Osteocyte (in vitro differentiated cells): ENCODE results near the gene PTPN1. TPM values are rescaled to one million over a fixed set of nuclear protein-coding genes. Genes with fewer than 3 reads are reported as not detected.
A peak's percentile ranks its signal among the peaks of the same experiment; 100 is the strongest.

ENCODE experiments used
- DNase-seq: peaks from one replicate; pipeline ENCODE4 v3.0.0; 2021; ENCODE audit warnings: mixed read lengths; ENCODE audit not compliant: unreplicated experiment; ENCODE audit errors: extremely low spot score
- H3K27ac Mint-ChIP-seq: one replicate; pipeline ENCODE4 v1.8.0; 2021; ENCODE audit warnings: mild to moderate bottlenecking, mixed read lengths; ENCODE audit not compliant: unreplicated experiment
- H3K27me3 Mint-ChIP-seq: one replicate; pipeline ENCODE4 v1.8.0; 2021; ENCODE audit warnings: mixed read lengths; ENCODE audit not compliant: unreplicated experiment
- H3K36me3 Mint-ChIP-seq: one replicate; pipeline ENCODE4 v1.8.0; 2021; ENCODE audit warnings: mixed read lengths; ENCODE audit not compliant: unreplicated experiment
- H3K4me1 Mint-ChIP-seq: one replicate; pipeline ENCODE4 v1.8.0; 2021; ENCODE audit warnings: mixed read lengths; ENCODE audit not compliant: unreplicated experiment
- H3K4me3 Mint-ChIP-seq: one replicate; pipeline ENCODE4 v1.8.0; 2021; ENCODE audit warnings: mild to moderate bottlenecking, moderate library complexity, mixed read lengths; ENCODE audit not compliant: unreplicated experiment
- H3K9me3 Mint-ChIP-seq: one replicate; pipeline ENCODE4 v1.8.0; 2021; ENCODE audit warnings: mixed read lengths; ENCODE audit not compliant: unreplicated experiment
- total RNA-seq: library from RNA; stranded (reverse); gene quantifications from 2 replicates; pipeline ENCODE4 v1.2.1, GENCODE V29; 2021
- TF ChIP-seq, protein P1 (sequence below): fragments of 200-600 bp; sonication (generic); IDR thresholded peaks from 2 replicates; pipeline ENCODE4 v1.5.0; 2021; ENCODE audit warnings: antibody characterized with exemption, mild to moderate bottlenecking, moderate library complexity

PTPN1 gene
- total RNA-seq, 1 donor from 2014 or later, result 29.1 TPM

- H3K4me1 Mint-ChIP-seq, result peaks cover 30% of the 10 kb centered on the region
- no peaks in the 10 kb centered on the region for H3K36me3 Mint-ChIP-seq
- DNase-seq, result no peak
- no peaks in the 10 kb centered on the region for H3K27me3 Mint-ChIP-seq
- no peak overlapping the region for H3K27ac Mint-ChIP-seq
- no peak overlapping the region for H3K4me3 Mint-ChIP-seq
- H3K9me3 Mint-ChIP-seq, result no peaks in the 10 kb centered on the region
- TF ChIP-seq, protein P1, sequence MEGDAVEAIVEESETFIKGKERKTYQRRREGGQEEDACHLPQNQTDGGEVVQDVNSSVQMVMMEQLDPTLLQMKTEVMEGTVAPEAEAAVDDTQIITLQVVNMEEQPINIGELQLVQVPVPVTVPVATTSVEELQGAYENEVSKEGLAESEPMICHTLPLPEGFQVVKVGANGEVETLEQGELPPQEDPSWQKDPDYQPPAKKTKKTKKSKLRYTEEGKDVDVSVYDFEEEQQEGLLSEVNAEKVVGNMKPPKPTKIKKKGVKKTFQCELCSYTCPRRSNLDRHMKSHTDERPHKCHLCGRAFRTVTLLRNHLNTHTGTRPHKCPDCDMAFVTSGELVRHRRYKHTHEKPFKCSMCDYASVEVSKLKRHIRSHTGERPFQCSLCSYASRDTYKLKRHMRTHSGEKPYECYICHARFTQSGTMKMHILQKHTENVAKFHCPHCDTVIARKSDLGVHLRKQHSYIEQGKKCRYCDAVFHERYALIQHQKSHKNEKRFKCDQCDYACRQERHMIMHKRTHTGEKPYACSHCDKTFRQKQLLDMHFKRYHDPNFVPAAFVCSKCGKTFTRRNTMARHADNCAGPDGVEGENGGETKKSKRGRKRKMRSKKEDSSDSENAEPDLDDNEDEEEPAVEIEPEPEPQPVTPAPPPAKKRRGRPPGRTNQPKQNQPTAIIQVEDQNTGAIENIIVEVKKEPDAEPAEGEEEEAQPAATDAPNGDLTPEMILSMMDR, result no peak
These were observed 1.9 kb upstream of the PTPN1 start for GRCh38 chr20:50508171-50508755.

DNA sequence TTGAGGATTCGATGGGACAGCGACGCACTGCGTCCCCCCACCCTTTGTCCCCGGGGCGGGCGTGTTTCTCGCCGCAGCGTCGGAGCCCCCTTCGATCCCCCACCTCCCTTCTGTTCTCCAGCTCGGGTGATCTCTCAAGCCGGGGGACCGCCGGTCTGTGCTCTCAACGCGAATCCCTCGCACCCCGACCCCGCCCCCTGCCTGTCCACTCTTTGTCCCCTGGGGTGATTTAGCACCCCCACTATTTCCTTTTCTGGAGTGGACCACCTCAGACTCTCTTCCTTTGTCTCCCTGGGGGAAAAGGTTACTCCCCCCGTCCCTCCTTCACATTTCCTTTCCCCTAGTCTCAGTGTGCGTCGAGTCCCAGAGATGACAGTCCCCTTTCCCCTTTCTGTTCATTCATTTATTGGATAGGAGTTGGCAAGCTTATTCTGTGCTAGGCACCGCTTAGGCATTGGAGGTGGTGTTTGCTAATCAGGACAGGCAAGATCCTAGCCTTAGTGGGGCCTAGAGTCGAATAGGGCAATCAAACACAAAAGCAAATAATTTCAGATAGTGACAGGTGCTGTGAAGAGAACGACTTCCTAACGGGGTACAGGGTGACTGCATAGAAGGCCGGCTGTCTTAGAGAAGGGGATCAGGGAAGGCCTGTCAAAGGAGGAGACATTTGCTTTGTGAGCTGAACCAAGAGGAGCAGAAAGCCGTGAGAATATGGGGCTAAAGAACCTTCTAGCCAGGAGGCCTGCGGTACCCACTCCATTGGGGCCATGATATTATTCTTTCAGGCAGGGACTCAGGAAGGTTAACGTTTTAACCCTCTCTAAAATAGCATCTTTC, 741 bp downstream of the PTPN1 start:
- H3K36me3 Mint-ChIP-seq, result no peaks in the 10 kb centered on the region
- TF ChIP-seq, protein P1, result no peak
- H3K9me3 Mint-ChIP-seq, result no peaks in the 10 kb centered on the region
- peaks cover 48% of the 10 kb centered on the region for H3K4me1 Mint-ChIP-seq
- no peaks in the 10 kb centered on the region for H3K27me3 Mint-ChIP-seq
- peak overlapping the region; percentile 87 for H3K4me3 Mint-ChIP-seq
- no peak for DNase-seq
- H3K27ac Mint-ChIP-seq, result peak overlapping the region; percentile 89

DNA sequence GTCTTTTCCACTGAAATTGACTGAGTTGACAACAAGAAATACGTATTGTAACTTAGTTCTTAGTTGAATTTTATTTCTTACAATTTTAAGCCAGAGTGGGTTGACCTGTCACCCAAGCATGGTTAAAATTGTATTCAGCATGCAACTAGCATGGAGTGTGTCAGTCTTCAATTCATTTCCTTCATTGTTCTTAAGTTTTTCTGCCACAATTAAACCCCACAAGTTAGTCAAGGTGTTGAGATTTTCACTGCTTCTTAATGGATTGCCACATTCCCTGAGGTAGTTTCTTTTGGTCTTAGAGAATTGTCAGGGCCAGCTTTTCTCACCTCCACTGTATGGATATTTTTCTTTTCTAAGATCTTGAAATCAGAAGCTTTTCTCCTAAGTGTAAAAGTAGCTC, 2.1 kb downstream of the PTPN1 start:
- peak overlapping the region; percentile 92 for H3K27ac Mint-ChIP-seq
- no peaks in the 10 kb centered on the region for H3K36me3 Mint-ChIP-seq
- H3K4me1 Mint-ChIP-seq, result peaks cover 55% of the 10 kb centered on the region
- TF ChIP-seq, protein P1, result no peak
- H3K4me3 Mint-ChIP-seq, result peak overlapping the region; percentile 87
- no peaks in the 10 kb centered on the region for H3K9me3 Mint-ChIP-seq
- H3K27me3 Mint-ChIP-seq, result no peaks in the 10 kb centered on the region
- no peak for DNase-seq

DNA sequence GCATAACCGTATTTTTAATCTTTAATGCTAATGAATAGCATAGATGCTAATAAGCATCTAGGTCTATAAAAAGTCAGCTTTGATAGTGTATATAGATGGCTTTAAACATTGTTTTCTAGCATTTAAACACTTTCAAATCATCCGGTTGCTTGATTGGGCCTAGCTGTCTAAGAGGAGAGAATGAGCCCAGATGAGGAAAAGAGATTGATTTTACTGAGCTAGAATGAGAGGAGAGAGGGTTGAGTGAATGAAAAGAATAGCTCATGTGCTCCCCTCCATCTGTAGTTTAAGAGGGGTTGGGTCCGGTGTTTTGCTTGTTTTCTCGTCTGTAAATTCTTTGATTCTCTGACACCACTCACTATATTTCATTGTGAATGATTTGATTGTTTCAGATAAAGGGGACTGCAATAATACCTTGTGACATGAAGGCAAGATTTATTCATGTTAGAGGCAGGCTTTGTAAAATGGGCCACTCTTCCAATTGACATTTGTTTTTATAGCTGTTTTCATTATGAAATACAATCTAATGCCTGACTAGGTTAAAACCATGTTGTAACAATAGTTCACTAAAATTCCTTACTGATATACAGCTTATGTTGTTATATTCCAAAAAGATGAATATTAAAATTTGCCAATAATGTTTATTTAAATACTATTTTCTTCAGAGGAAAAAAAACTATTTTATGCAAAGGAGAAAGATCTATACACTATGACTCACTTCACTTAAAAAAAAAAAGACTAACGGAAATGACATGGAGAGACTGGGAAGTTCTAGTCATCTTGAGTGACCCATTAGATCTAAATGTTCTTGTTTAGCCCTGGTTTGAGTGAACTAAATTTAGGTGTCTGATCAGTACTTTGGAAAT, 3.2 kb downstream of the PTPN1 start:
- peaks cover 65% of the 10 kb centered on the region for H3K4me1 Mint-ChIP-seq
- H3K4me3 Mint-ChIP-seq, result peak overlapping the region; percentile 31
- TF ChIP-seq, protein P1, result no peak
- no peak for DNase-seq
- H3K27ac Mint-ChIP-seq, result peak overlapping the region; percentile 92
- H3K36me3 Mint-ChIP-seq, result no peaks in the 10 kb centered on the region
- H3K27me3 Mint-ChIP-seq, result no peaks in the 10 kb centered on the region
- no peaks in the 10 kb centered on the region for H3K9me3 Mint-ChIP-seq

DNA sequence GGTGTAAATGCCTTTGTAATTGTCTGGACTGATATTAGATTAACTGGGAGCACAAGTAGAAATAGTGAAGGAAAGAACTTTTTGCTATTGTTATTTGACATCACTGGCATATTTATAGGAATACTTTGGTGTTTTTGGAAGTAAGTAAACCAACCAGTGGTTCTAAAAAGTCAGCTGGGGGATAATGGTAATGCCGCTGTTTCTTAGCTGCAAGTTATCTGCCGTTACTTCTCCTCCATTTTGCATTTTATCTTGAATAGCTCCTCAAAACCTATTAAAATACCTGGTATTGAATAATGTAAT, 3.8 kb downstream of the PTPN1 start:
- Mint-ChIP-seq H3K27me3 (no peaks in the 10 kb centered on the region), H3K4me3 (no peak overlapping the region), H3K27ac (peak overlapping the region; percentile 92), H3K9me3 (no peaks in the 10 kb centered on the region), H3K4me1 (peaks cover 68% of the 10 kb centered on the region), H3K36me3 (no peaks in the 10 kb centered on the region)
- DNase-seq, result no peak
- TF ChIP-seq, protein P1, result no peak
